GM18519 (cell line): ENCODE measurements around the gene ASAP2.

Experiments
- ATAC-seq: cut with Tn5 transposase; IDR thresholded peaks from one replicate; pipeline ENCODE4 v1.9.1; 2021; ENCODE audit warnings: mild to moderate bottlenecking, moderate library complexity; ENCODE audit not compliant: unreplicated experiment, low FRiP score

The ASAP2 gene

DNA sequence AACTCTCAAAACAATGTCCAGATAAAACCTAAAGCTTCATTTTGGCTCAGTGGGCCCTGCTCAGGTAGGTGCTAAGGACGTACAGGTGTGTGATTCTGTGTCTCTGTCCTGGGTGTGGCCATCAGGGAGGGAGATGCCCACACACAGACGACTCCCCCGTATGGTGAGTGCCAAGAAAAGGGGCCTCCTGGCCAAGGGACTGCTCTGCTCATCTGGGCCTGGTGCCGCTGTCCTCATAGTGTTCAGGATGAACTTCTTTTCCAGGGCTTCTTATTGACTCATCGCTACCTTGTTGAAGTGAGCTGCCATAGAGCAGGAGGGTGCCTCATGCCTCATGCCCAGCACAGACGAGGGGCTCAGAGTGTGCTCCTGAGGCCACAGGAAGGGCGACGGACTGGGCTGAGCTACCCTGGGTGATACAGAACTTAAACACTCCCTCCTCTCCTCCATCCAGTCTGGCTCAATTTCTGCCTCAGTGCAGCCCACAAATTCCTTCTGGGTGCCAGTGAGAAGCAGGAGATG is 158.9 kb downstream of the ASAP2 start:
- ATAC-seq = no peak

DNA sequence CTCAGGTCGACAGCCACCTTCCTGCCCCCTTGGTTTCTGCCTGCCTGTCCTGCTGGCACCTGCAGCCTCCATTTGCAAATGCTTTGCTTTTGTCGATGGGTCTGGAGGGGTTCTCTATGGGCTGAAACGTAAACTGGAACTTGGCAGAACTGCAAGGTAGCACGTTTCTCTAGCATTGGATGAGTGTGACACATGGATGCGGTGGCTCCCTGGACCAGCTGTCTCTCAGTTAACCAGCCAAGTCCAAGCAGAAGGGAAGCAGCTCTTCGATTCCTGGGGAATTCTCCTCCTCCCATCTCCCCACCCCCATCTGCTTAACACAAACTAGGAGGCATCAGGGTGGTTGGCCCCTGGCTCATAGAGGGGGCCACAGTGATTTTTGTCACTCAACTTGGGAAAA is 159.4 kb downstream of the ASAP2 start:
- ATAC-seq = no peak

DNA sequence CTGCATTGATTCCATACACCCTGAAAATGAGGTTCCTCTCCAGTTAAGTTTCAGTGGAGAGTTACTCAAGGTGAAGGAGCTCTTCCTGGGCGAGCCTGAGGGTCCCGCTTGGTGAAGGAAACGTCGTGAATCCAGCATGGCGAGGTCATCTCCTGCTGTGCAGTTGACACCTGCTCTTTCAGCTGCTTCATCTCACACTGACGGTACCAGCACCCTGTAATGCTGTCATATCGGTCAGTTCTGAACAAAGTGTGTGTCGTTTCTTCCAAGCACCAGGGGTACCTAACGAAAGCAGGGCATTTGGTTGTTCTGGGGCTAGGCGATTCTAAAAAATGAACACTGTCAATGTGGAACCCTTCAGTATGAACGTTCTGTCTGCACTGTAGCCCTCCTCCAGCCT is 164.1 kb downstream of the ASAP2 start:
- ATAC-seq = no peak

DNA sequence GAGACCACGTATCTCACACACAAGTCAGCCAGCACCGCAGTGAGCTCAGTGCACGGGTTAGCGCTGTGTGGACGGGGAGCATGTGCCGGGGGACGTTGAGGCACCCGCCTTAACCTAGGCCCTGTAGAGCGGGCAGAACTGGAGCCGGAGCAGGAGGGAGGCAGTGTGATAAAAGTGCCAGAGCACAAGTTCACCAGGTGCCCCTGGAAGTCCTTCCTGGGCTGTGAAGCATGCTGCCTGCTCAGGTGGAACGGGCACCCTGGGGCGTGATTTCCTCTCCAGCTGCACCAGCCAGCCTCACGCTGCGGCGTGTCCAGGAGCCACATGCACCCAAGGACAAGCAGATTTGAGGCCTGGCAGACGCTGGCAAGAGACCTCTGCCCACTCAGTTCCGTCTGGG is 166.4 kb downstream of the ASAP2 start:
- no peak for ATAC-seq

DNA sequence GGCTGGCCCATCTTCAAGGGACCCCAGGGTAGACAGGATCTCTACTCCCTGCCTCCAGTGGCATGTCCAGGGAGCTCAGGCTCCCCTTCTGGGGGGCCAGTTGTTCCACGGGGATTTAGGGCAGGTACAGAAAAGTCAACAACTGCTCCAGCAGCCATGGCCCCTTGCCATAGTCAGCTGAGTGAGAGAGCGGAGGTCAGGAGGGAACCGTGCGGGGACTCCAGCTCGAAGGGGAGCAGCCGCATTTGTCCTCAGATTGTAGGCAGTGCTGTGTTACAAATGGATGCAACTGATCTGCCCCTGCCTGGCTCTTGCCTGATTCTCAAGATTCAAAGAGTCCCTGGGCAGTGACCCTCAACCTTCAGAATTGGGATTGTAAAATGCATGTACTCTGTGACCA is 166.9 kb downstream of the ASAP2 start:
- ATAC-seq = no peak

DNA sequence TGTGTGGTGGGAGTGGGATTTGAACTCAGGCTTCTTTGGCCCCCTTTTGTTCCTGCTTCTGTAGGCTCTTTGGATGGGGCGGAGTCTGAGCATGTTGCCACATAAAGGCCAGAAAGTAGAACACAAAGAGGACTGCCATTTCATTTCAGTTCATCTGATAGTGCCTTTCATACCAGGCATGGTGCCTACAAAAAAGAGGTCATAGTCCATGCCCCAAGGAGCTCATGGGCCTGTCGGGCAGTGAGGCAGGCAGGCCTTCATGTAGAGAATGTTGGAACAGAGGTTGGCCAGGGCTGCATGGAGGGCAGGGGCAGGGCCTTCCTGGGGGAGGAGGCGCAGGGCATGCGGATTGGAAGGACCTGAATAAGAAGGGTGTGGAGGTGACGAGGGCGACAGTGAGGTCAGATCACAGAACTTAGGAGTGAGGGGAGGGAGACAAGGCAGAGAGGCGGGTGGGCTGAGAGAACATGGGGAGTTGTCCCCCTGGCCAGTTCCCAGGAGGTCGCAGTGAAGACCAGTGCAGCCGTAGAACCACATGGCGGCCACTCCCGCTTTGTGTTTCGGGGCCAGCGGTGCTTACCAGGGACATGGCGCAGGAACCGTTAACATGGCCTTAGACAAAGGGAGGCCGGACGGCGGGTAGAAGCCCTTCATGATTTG is 167.6 kb downstream of the ASAP2 start:
- ATAC-seq = no peak

DNA sequence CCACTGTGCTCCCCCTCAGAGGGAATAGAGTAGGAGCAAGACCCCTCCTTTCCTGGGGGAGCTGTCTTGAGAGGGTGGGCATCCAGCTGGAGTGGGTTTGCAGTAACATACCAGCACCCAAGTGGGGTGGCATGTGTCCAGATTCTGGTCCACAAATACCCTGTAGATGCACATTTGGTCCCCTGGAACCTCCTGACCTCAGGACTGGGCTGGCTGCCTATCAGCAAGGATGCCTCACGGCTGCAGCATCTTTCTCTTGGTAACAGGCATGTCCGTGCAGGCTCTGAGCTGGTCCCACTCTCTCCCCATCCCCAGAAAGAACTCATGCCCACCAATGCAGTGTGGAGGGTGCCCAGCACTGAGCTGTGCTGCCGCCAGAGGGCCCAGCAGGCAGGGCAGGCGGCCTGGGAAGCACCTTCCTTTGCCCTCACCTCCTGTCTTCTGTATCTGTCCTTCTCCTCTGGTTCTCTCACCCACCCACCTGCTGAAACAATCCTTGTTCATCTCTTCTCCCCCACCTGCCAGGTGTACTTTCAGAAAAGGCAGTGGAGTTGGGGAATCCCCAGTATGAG is 169.3 kb downstream of the ASAP2 start:
- ATAC-seq = no peak

DNA sequence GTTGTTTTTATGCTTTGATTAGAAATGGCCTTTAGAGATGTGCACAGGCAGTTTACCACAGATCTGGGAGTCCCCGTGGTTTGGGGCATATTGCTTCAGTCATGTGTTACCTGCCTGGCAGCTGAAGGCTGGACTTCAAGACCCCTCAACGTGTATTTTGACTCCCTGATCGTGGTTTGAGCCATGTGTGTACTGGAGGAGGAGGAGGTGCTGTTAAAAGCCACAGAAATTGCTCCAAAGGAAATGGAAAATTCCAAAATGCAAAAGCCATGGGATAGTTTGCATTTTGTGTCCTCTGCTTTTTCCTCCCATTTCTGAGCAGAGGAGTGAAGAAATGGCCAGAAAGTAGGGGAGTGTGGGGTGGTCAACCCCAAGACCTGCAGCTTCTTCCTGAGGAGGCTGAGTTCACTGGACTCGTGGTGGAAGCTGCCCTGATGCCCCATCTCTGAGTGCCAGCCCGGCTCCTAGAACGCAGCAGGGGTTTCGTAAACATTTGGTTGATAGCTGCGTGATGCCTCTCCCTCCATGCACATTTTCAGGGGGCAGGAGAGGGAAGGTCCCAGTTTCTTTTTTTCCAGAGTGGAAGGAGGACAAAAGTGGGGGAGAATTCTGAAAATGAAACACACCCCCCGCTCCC is 171.0 kb downstream of the ASAP2 start:
- ATAC-seq = no peak

DNA sequence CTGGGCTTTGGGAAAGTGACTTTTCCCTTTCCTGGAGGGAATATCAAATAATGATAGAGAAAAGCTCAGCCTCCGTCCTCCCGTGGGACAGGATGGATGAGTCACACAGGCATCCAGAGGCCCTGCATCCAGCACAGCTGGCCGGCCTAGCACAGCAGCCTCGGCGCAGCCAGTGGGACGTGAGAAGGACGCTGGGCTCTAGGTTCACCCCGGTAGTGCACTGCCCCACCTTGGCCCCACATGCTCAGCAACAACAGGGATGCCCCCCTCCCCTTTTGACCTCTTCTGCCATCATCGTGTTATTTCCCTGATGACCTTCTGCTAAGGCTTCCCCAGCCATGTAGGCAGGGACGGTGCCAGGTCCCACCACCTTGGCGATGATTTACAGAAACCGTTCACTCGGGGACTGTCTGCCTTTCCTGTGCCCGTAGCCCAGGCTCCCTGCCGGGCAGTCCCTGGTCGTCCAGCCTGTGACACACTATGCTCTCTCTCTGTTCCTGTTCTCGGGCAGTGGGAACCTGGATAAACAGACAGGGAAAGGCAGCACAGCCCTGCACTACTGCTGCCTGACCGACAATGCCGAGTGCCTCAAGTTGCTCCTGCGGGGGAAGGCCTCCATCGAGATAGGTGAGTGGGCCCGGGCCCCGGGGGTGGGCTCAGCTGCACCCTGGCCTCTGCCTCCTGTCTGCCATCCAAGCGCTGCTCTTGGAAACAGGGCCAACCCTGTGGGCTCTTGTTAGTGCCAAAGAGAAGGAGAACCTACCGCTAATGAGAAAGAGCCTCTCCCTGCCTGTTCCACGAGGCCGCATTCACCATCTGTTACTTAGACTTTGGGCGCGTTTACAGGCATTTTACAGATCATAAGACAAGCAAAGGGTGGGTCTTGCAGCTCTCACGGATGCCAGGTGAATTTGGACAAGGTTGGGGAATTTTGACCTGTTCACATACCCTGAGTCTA is 172.1 kb downstream of the ASAP2 start:
- ATAC-seq = no peak

DNA sequence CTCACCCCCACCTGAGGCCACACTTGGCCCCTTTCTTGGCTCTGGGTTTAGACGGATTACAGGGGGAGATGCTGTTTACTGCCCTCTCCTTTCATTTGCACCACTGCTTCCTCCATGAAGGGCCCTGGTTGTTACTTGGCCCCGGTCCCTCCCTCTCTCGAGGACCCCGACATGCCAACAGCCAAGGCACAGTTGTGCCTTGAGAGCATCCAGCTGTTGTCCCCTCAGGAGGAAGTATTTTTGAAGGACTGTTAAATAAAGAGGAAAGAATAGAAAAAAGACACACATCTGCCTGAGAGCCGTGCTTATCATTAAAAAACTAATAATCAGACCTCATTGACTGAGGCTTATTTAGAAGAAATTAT is 172.8 kb downstream of the ASAP2 start:
- no peak for ATAC-seq

DNA sequence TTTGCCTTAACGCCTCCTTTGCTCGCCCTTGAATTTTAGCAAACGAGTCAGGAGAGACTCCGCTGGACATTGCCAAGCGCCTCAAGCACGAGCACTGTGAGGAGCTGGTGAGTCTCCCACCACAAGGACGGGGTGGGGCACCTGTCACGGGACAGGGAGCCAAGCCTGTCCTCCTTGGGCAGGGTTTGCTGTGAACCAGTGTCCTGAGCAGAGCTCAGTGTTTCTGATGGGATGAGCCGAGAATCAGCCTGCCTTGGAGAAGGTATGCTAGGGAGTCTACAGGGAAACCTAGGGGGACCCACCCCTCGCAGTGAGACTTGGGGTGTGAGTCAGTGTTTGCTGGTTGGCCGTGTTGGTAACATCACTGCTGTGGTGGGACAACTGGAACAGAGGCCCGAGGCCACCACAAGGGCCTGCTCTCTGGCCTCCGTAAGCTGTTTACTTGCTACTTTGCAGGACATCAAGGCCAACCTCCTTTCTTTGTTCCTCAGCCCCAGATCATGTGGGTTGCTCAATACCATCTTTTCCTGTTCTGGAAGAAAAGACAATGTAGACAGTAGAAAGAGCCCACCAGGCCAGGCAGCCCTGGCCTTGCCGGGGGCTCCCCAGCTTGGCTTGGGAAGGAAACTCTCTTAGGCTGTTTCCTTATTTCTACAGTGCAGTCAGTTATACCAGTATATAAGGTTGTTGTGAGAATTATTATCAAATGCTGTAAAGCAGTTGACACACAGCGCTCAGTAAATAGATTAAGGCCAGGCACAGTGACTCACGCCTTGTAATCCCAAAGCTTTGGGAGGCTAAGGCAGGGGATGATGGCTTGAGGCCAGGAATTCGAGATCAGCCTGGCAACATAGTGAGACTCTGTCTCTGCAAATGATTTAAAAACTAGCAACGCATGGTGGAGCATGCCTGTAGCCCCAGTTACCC is 174.4 kb downstream of the ASAP2 start:
- ATAC-seq = no peak

DNA sequence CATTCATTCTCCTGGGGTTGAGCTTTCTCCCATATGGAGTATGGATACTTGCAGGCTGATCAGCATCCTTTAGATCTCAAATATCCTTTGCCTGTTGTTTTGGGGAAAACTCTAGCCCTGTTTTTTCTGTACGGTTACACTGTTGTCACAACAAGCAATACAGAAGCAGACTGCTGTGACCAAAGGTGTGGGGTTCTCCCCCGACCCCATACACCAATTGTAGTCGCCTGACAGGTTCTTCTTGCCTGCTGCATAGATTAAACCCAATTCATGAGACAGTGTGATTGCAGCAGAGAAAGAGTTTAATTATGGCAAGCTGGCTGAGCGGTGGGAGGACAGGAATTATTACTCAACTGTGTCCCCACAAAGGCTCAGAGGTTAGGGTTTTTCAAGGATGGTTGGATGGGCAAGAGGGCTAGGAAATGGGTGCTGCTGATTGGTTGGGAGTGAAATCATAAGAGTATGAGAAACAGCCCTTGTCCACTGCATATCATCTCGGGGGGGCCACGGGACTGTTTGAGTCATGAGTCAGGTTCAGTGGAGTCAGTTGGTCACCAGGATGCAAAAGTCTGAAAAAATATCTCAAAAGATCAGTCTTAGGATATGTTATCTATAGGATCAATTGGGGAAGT is 176.1 kb downstream of the ASAP2 start:
- no peak for ATAC-seq

DNA sequence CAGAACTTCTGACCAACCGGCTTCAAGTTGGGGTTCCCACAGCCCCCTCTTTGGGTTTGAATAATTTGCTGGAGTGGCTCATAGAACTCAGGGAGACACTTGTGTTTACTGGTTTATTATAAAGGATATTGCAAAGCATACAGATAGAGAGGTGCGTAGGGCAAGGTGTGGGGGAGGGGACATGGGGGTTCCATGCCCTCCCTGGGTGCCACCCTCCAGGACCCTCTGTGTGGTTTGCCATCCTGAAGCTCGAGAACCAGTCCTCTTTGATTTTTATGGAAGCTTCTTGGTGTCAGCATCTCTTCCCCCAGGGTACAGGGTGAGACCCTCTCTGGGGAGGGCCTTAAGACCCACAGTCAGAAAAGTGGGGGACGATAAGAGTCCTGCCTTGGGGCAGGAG is 177.9 kb downstream of the ASAP2 start:
- no peak for ATAC-seq

DNA sequence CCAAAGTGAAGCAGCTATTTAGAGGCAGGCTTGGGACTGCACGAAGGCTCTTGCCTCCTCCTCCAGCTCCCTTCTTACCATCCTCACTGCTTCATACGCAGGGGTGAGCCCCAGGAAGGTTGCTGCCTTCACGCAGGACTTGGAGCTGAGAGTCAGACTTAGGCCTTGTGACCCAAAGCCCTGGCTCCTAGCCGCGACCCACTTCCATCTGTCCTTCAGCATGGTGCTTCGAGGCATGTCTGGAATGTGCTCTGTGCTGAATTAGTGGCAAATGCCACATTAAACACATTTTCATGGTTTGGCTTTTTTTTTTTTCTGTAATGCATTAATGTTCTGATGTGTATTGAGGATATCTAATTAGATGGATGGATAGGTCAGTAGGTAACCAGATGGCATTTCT is 179.2 kb downstream of the ASAP2 start:
- no peak for ATAC-seq

DNA sequence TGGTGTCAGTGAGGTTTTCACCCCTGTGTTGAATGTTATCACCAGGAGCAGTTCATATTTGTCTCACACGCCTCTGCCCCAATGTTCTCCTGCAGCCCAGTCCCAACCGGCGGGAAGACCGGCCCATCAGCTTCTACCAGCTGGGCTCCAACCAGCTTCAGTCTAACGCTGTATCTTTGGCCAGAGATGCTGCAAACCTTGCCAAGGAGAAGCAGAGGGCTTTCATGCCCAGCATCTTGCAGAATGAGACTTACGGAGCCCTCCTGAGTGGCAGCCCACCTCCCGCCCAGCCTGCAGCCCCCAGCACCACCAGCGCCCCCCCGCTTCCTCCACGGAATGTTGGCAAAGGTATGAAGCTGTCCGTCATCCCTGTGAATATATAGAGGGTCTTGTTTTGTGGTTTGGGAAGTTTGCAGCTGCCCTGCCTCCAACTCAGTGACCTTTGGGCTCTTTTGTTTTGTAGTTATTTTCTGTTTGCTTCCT is 181.6 kb downstream of the ASAP2 start:
- no peak for ATAC-seq

DNA sequence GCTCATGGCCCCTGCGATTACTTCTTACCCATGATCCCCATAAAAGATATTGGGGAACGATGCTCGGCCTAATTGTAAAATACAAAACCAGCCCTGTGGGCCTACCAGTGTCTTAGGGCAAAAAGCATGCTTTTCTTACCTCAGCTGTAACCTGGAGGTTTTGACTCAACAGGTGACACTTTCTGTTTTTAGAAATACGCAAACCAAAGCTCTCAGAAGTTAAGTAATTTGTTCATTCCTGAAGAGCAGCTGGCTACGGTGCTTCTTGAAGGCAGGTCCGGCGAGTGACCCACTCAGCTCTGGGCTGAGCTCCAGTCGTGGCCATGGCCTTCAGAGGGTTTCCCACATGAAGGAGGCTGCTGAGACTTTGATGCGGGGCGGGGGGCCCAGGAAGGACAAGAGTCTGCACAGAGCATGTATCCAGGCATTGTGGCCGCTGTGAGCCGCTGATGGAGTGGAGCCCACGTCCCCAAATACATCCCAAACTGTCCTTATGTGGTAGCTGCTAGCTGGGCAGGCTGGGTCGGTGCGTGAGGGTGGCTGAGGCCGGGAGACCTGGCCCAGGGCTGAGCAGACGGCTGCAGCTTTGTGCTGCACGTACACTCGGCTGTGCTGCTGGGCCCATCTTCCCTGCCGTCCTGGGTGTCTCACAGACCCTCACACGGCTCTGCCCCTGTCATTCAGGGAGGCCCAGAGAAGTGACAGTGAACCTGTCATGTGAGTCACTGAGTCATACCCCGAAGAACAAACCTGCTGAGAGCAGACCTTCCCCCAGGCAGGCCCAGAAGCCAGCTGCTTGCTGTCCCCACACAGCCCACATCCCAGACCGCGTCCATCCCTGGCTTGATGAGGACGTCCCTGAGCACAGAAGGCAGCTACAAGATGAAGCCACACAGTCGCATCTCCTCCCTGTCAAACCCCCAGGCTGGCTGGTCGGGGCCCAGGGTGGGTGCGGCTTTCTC is 182.6 kb downstream of the ASAP2 start:
- ATAC-seq = no peak

DNA sequence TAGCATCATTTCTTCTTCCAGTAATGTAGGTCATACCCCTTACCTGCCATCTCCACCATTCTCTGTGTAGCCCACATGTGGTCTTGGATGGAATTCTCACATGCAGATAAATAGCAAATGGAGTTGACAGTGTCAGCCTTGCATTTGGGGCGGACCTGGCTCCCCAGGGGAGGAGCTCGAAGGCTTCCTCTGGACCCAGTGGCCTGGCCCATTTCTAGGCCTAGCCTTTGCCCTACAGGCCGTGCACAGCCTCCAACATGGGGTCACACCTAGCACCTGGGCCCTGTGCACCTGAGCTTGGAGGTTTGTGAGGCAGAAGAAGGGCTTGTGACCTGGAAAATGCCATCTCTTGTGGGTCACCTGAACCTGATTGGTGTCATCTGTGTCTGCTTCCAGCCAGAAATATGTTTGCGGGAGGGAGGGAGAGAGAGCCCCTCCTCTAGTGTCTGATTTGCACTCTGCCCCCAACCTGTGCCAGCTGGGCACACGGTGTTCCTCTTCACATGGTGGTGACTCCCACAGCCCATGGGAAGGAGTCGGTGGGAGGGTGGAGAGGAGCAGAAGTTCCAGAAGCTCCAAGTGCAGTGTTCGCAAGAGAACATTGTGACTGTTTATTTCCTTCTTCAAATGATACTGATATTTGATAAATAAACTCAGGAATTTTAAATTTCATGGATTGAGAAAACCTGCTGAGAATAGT is 183.7 kb downstream of the ASAP2 start:
- ATAC-seq = no peak

DNA sequence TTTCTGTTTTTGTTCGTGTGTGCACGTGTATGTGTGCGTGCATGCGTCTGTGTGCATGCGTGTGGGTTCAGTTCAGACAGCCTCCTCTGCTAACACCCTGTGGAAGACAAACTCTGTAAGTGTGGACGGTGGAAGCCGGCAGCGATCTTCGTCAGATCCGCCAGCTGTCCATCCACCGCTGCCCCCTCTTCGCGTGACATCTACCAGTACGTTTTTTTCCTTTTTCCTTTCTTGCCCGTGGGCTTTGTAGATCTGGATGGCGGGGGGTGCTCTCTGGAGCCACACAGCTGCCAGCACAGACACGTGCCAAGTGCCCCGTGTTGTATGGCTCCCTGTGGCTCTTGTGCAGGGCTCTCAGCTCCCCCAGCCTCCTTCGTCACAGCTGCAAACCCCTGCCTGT is 184.4 kb downstream of the ASAP2 start:
- no peak for ATAC-seq
